NCI-H1930 (cell line): ENCODE data around the gene PRKCB.

ENCODE experiments used
- DNase-seq, 2 experiments: peaks; one replicate each; lab custom pipeline; 2025; lab: John Stamatoyannopoulos, UW

Gene PRKCB

GRCh38 chr16:24253192-24253591, 417.4 kb downstream of the PRKCB start:
- peak; percentile 48 to 84 for DNase-seq

GRCh38 chr16:24255456-24256371, 419.9 kb downstream of the PRKCB start, which contains the start of gene CACNG3:
Gene CACNG3, plus strand, starts transcription at chr16:24256335. Its CDS starts 420 bp downstream, at chr16:24256755.
- peak in 1 of 2 experiments; percentile 27 for DNase-seq

DNA sequence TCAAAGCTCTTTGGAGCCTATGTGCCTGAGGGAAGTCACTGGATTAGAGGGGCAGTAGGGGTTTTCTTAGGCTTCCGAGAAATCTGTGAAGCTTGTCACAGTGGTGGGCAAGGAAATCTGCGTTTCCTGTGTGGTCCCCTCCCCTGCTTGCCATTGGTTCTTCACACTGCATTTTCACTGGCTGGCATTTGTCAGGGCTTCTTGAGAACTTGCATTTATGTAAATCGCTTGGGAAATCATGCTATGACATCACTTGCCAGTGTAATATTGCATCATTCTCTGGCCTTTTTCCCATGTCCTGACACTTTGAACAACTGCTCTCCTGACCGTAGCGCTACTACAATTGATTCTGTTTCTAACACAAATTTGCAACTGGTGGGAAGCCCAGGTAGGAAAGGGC, 422.2 kb downstream of the PRKCB start:
- peak; percentile 36 to 78 for DNase-seq

- DNase-seq = no peak
Measured at GRCh38 chr16:24258791-24259190, 423.0 kb downstream of the PRKCB start.

DNA sequence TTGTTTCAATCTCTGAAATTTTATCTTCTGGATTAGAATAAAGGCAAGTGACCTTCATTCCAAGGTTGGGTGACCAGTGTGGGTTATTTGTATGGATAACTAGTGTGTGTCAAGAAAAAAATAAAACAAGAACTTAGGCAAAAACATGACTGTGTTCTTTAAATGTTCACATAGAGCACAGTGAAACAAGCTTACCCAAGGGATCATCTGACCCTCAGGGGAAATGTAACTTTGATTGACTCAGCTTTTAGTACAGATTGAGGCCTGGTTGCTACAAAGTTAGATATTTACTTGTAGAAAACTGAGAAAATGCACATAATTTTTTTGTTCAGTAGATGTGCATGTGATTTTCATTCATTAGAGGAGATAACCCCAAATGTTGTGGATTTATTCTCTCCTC, 427.0 kb downstream of the PRKCB start:
- DNase-seq = no peak
